BE2C (cell line): ENCODE results near the gene KPNB1. TPM values are rescaled to one million over a fixed set of nuclear protein-coding genes. Genes with fewer than 3 reads are reported as not detected.

ENCODE experiments used
- DNase-seq: peaks from one replicate; pipeline ENCODE4 v3.0.0-alpha.2; 2020
- H3K27me3 ChIP-seq: fragments of 250-450 bp; sonication (Bioruptor Pico); 2 replicates; pipeline ENCODE4 v1.5.1; 2020; ENCODE audit warnings: mild to moderate bottlenecking
- H3K36me3 ChIP-seq: fragments of 250-450 bp; sonication (Bioruptor Pico); 2 replicates; pipeline ENCODE4 v1.5.1; 2020; ENCODE audit warnings: mild to moderate bottlenecking
- H3K4me1 ChIP-seq: fragments of 250-450 bp; sonication (Bioruptor Pico); 2 replicates; pipeline ENCODE4 v1.5.1; 2020
- H3K4me3 ChIP-seq: 2 replicates; pipeline ENCODE4 v1.5.1; 2011; ENCODE audit warnings: low read depth, low read length
- H3K9me3 ChIP-seq: fragments of 250-450 bp; sonication (Bioruptor Pico); 2 replicates; pipeline ENCODE4 v1.5.1; 2020
- CTCF ChIP-seq: IDR thresholded peaks from 2 replicates; pipeline ENCODE4 v1.5.1; 2012; ENCODE audit warnings: mild to moderate bottlenecking, low read depth, low read length
- polyA plus RNA-seq: library from polyadenylated mRNA; unstranded; fragments of >200 nt; gene quantifications from one replicate; pipeline ENCODE4 v1.2.1, GENCODE V29; 2012; ENCODE audit warnings: low read depth, missing spikeins; ENCODE audit not compliant: insufficient read length, insufficient read depth

KPNB1 gene
- 150 TPM for polyA plus RNA-seq

GRCh38 chr17:47649153-47649971, at the start of gene KPNB1:
TSS of gene KPNB1 (plus strand) at chr17:47649919. CDS start at chr17:47650245, 326 bp downstream.
- TF ChIP-seq CTCF: no peak
- peak; percentile 99 for DNase-seq
- no peaks in the 10 kb centered on the region; the same call in 1 of the 2 replicates for H3K4me1 ChIP-seq
- no peaks in the 10 kb centered on the region for H3K27me3 ChIP-seq
- H3K4me3 ChIP-seq: peak within 1 kb of the TSS; percentile 95
- H3K36me3 ChIP-seq: peaks cover 34% of the 10 kb centered on the region
- H3K9me3 ChIP-seq: no peaks in the 10 kb centered on the region

GRCh38 chr17:47603830-47604597, 45.7 kb upstream of the KPNB1 start:
- peak; percentile 24 for DNase-seq
- no peak for TF ChIP-seq CTCF
- Histone ChIP-seq H3K4me1 (peaks cover 16% of the 10 kb centered on the region), H3K27me3 (no peaks in the 10 kb centered on the region), H3K9me3 (no peaks in the 10 kb centered on the region), H3K36me3 (peaks cover 43% of the 10 kb centered on the region), H3K4me3 (no peak overlapping the region)

GRCh38 chr17:47604598-47604927, 45.2 kb upstream of the KPNB1 start:
- Histone ChIP-seq H3K27me3 (no peaks in the 10 kb centered on the region), H3K9me3 (no peaks in the 10 kb centered on the region), H3K4me3 (no peak overlapping the region), H3K36me3 (peaks cover 42% of the 10 kb centered on the region), H3K4me1 (peaks cover 16% of the 10 kb centered on the region)
- peak; percentile 58 for DNase-seq
- TF ChIP-seq CTCF: no peak

- no peak for TF ChIP-seq CTCF
- Histone ChIP-seq H3K27me3 (no peaks in the 10 kb centered on the region), H3K9me3 (no peaks in the 10 kb centered on the region), H3K4me3 (no peak overlapping the region), H3K4me1 (peaks cover 16% of the 10 kb centered on the region), H3K36me3 (peaks cover 38% of the 10 kb centered on the region)
- DNase-seq: no peak
Observed at GRCh38 chr17:47605011-47605410, 44.7 kb upstream of the KPNB1 start.

- H3K27me3 ChIP-seq: no peaks in the 10 kb centered on the region
- H3K4me1 ChIP-seq: peaks cover 16% of the 10 kb centered on the region
- no peak for TF ChIP-seq CTCF
- no peak overlapping the region for H3K4me3 ChIP-seq
- DNase-seq: no peak
- H3K36me3 ChIP-seq: peaks cover 27% of the 10 kb centered on the region
- H3K9me3 ChIP-seq: no peaks in the 10 kb centered on the region
Observed at GRCh38 chr17:47607481-47607880, 42.2 kb upstream of the KPNB1 start.
